HG03439 (cell line): ENCODE measurements around the gene ACTBL2.

Experiments
- ATAC-seq: cut with Tn5 transposase; IDR thresholded peaks from one replicate; pipeline ENCODE4 v1.9.1; 2021; ENCODE audit warnings: mild to moderate bottlenecking, moderate library complexity; ENCODE audit not compliant: unreplicated experiment

The ACTBL2 gene

GRCh38 chr5:57450991-57451876, 31.4 kb downstream of the ACTBL2 start:
- no peak for ATAC-seq

GRCh38 chr5:57448751-57449150, 33.9 kb downstream of the ACTBL2 start:
- no peak for ATAC-seq

- no peak for ATAC-seq
Observed at GRCh38 chr5:57448287-57448686, 34.3 kb downstream of the ACTBL2 start.

GRCh38 chr5:57447658-57448057, 35.0 kb downstream of the ACTBL2 start:
- ATAC-seq = no peak

GRCh38 chr5:57446966-57447365, 35.6 kb downstream of the ACTBL2 start:
- no peak for ATAC-seq

- no peak for ATAC-seq
Observed at GRCh38 chr5:57445705-57446037, 36.9 kb downstream of the ACTBL2 start.

GRCh38 chr5:57445006-57445704, 37.5 kb downstream of the ACTBL2 start:
- no peak for ATAC-seq

GRCh38 chr5:57442080-57442839, 40.4 kb downstream of the ACTBL2 start:
- ATAC-seq = no peak

- no peak for ATAC-seq
Observed at GRCh38 chr5:57441557-57441956, 41.1 kb downstream of the ACTBL2 start.

- ATAC-seq = no peak
Observed at GRCh38 chr5:57439601-57440000, 43.0 kb downstream of the ACTBL2 start.

- no peak for ATAC-seq
Observed at GRCh38 chr5:57437976-57438805, 44.4 kb downstream of the ACTBL2 start.

- ATAC-seq = no peak
Observed at GRCh38 chr5:57436586-57436985, 46.0 kb downstream of the ACTBL2 start.

GRCh38 chr5:57435701-57436134, 46.9 kb downstream of the ACTBL2 start:
- ATAC-seq = no peak

- ATAC-seq = no peak
Observed at GRCh38 chr5:57434683-57435082, 47.9 kb downstream of the ACTBL2 start.

- no peak for ATAC-seq
Observed at GRCh38 chr5:57434227-57434640, 48.4 kb downstream of the ACTBL2 start.

- ATAC-seq = no peak
Observed at GRCh38 chr5:57432876-57433275, 49.7 kb downstream of the ACTBL2 start.

- ATAC-seq = no peak
Observed at GRCh38 chr5:57431759-57432158, 50.9 kb downstream of the ACTBL2 start.
